ENCODE data around the gene TRIP12.

DNA sequence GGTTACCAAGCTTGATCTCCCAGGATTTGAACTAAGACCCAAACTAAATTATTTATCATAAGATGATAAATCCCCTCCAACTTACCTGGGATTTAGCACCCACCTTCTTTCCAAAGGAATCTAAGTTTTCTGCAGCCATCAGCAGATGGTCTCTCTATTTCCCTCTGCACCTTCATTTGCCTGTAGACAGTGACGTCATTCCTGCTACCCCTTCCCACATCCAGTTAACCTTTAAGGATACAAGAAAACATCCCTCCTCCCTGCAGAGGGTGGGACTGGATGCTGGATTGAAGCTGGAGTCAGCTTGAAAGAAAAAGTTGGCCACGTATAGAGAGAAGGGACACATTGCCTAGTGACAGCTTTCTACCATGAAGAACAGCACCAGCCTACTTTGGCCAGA lies 203.8 kb downstream of the TRIP12 start:
- TF ChIP-seq POLR2AphosphoS5 (IDR thresholded peaks at IDR 0.05) = no peak
- TF ChIP-seq, protein P1, sequence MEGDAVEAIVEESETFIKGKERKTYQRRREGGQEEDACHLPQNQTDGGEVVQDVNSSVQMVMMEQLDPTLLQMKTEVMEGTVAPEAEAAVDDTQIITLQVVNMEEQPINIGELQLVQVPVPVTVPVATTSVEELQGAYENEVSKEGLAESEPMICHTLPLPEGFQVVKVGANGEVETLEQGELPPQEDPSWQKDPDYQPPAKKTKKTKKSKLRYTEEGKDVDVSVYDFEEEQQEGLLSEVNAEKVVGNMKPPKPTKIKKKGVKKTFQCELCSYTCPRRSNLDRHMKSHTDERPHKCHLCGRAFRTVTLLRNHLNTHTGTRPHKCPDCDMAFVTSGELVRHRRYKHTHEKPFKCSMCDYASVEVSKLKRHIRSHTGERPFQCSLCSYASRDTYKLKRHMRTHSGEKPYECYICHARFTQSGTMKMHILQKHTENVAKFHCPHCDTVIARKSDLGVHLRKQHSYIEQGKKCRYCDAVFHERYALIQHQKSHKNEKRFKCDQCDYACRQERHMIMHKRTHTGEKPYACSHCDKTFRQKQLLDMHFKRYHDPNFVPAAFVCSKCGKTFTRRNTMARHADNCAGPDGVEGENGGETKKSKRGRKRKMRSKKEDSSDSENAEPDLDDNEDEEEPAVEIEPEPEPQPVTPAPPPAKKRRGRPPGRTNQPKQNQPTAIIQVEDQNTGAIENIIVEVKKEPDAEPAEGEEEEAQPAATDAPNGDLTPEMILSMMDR (IDR thresholded peaks at IDR 0.05) = no peak
- no peak for TF ChIP-seq EP300 (IDR thresholded peaks at IDR 0.05)
- no peak for TF ChIP-seq POLR2A (IDR thresholded peaks at IDR 0.05; ENCODE audit: low read depth)

Data from esophagus muscularis mucosa (tissue), 4 donors.